ENCODE results near the gene URGCP. TPM values are rescaled to one million over a fixed set of nuclear protein-coding genes. Genes with fewer than 3 reads are reported as not detected.

URGCP gene
- total RNA-seq, 4 donors from 2014 or later, result 33.4 to 47.9 (median 39.2) TPM

- WGBS, 2 donors (ENCODE audit: low coverage in 1 of 2), result 67 to 83% methylated on average over 1 of the region's 2 CpGs
- ATAC-seq, result no peak
- Histone ChIP-seq H3K4me1 (no peaks in the 10 kb centered on the region), H3K9me3 (no peaks in the 10 kb centered on the region), H3K27me3 (no peaks in the 10 kb centered on the region), H3K4me3 (no peak overlapping the region), H3K36me3 (no peaks in the 10 kb centered on the region), H3K27ac (no peak overlapping the region)
- TF ChIP-seq POLR2AphosphoS5 (IDR thresholded peaks at IDR 0.05), result no peak
Observed at GRCh38 chr7:43851805-43852204, 54.6 kb downstream of the URGCP start.

GRCh38 chr7:43850348-43851116 is 55.9 kb downstream of the URGCP start:
- Histone ChIP-seq H3K36me3 (no peaks in the 10 kb centered on the region), H3K4me3 (no peak overlapping the region), H3K27ac (no peak overlapping the region), H3K9me3 (no peaks in the 10 kb centered on the region), H3K4me1 (no peaks in the 10 kb centered on the region), H3K27me3 (no peaks in the 10 kb centered on the region)
- 79 to 89% methylated on average over 3 of the region's 5 CpGs for WGBS, 2 donors (ENCODE audit: low coverage in 1 of 2)
- no peak for ATAC-seq
- TF ChIP-seq EP300 (IDR thresholded peaks at IDR 0.05) (no peak), CTCF (IDR thresholded peaks at IDR 0.05) (no peak), POLR2AphosphoS5 (IDR thresholded peaks at IDR 0.05) (no peak), POLR2A (IDR thresholded peaks at IDR 0.05) (no peak)

GRCh38 chr7:43849047-43849446 is 57.3 kb downstream of the URGCP start:
- ATAC-seq, result no peak
- no peak for TF ChIP-seq EP300 (IDR thresholded peaks at IDR 0.05)
- TF ChIP-seq POLR2AphosphoS5 (IDR thresholded peaks at IDR 0.05), result no peak
- TF ChIP-seq CTCF (IDR thresholded peaks at IDR 0.05), result no peak
- no peak for TF ChIP-seq POLR2A (IDR thresholded peaks at IDR 0.05)
- H3K27ac ChIP-seq, result no peak overlapping the region
- 52 to 60% methylated on average over 1 to 2 of the region's 2 CpGs for WGBS, 2 donors (ENCODE audit: low coverage in 1 of 2)
- no peaks in the 10 kb centered on the region for H3K9me3 ChIP-seq
- no peaks in the 10 kb centered on the region for H3K4me1 ChIP-seq
- no peaks in the 10 kb centered on the region for H3K36me3 ChIP-seq
- H3K4me3 ChIP-seq, result no peak overlapping the region
- no peaks in the 10 kb centered on the region for H3K27me3 ChIP-seq

- 54 to 63% methylated on average over 3 of the region's 4 CpGs for WGBS, 2 donors (ENCODE audit: low coverage in 1 of 2)
- TF ChIP-seq POLR2AphosphoS5 (IDR thresholded peaks at IDR 0.05) (no peak), POLR2A (IDR thresholded peaks at IDR 0.05) (no peak)
- H3K27me3 ChIP-seq, result no peaks in the 10 kb centered on the region
- no peak overlapping the region for H3K4me3 ChIP-seq
- no peaks in the 10 kb centered on the region for H3K9me3 ChIP-seq
- ATAC-seq, result no peak
- no peaks in the 10 kb centered on the region for H3K4me1 ChIP-seq
- no peaks in the 10 kb centered on the region for H3K36me3 ChIP-seq
- H3K27ac ChIP-seq, result no peak overlapping the region
Observed at GRCh38 chr7:43847496-43847895, 58.9 kb downstream of the URGCP start.

GRCh38 chr7:43844662-43845061 is 61.7 kb downstream of the URGCP start:
- no peak for TF ChIP-seq CTCF (IDR thresholded peaks at IDR 0.05)
- TF ChIP-seq POLR2A (IDR thresholded peaks at IDR 0.05), result no peak
- TF ChIP-seq POLR2AphosphoS5 (IDR thresholded peaks at IDR 0.05), result no peak
- TF ChIP-seq EP300 (IDR thresholded peaks at IDR 0.05), result no peak
- Histone ChIP-seq H3K36me3 (no peaks in the 10 kb centered on the region), H3K4me1 (no peaks in the 10 kb centered on the region), H3K4me3 (no peak overlapping the region), H3K27ac (no peak overlapping the region), H3K9me3 (no peaks in the 10 kb centered on the region), H3K27me3 (no peaks in the 10 kb centered on the region)
- ATAC-seq, result no peak
- WGBS, 2 donors (ENCODE audit: low coverage in 1 of 2), result 100% methylated on average over 2 of the region's 2 CpGs

- TF ChIP-seq EP300 (IDR thresholded peaks at IDR 0.05) (no peak), POLR2AphosphoS5 (IDR thresholded peaks at IDR 0.05) (no peak), CTCF (IDR thresholded peaks at IDR 0.05) (no peak), POLR2A (IDR thresholded peaks at IDR 0.05) (no peak)
Observed at GRCh38 chr7:43844257-43844656, 62.1 kb downstream of the URGCP start.

More at GRCh38 chr7:43844257-43844656, 62.1 kb downstream of the URGCP start:
- no peak for ATAC-seq
- 84 to 100% methylated on average over 1 to 2 of the region's 2 CpGs for WGBS, 2 donors (ENCODE audit: low coverage in 1 of 2)
- no peak overlapping the region for H3K4me3 ChIP-seq
- H3K9me3 ChIP-seq, result no peaks in the 10 kb centered on the region
- H3K27me3 ChIP-seq, result no peaks in the 10 kb centered on the region
- H3K4me1 ChIP-seq, result peaks cover 0 to 3% (median 0%) of the 10 kb centered on the region in 3 donors
- H3K36me3 ChIP-seq, result no peaks in the 10 kb centered on the region
- no peak overlapping the region for H3K27ac ChIP-seq
